Prostate gland (tissue), 2 donors: ENCODE measurements around the gene SYNJ2. TPM values are rescaled to one million over a fixed set of nuclear protein-coding genes. Genes with fewer than 3 reads are reported as not detected.

ENCODE experiments used
- DNase-seq: peaks from one replicate; pipeline ENCODE4 v3.0.0-alpha.2; 2019; ENCODE audit warnings: low spot score
- H3K27ac ChIP-seq, 2 donors: fragments of 200-600 bp; sonication (generic); 2 replicates each; pipeline ENCODE4 v1.5.1; 2017 to 2019
- H3K27me3 ChIP-seq: fragments of 200-600 bp; sonication (generic); replicated peaks from 2 replicates; pipeline ENCODE4 v1.5.1; 2019; ENCODE audit not compliant: insufficient read depth
- H3K36me3 ChIP-seq, 2 donors: fragments of 200-600 bp; sonication (generic); 1 replicate in 1 of 2; 2 replicates in 1 of 2; pipeline versions ENCODE4 v1.5.1 to v1.8.1; 2017 to 2019
- H3K4me1 ChIP-seq: fragments of 200-600 bp; sonication (generic); replicated peaks from 2 replicates; pipeline ENCODE4 v1.5.1; 2019
- H3K4me3 ChIP-seq, 2 donors: fragments of 200-600 bp; sonication (generic); 2 replicates each; pipeline ENCODE4 v1.5.1; 2017 to 2019
- H3K9me3 ChIP-seq: fragments of 200-600 bp; sonication (generic); 2 replicates; pipeline ENCODE4 v1.5.1; 2017
- CTCF ChIP-seq, 4 experiments: fragments of 200-600 bp in 2 of 4; fragments of 450-650 bp in 2 of 4; sonication (generic) in 2 of 4; IDR thresholded peaks; 1 replicate in 3 of 4; 2 replicates in 1 of 4; pipeline ENCODE4 v1.5.1; 2016 to 2019; ENCODE audit warnings: antibody characterized with exemption in 4 of 4, mild to moderate bottlenecking in 2 of 4, moderate library complexity in 2 of 4
- POLR2A ChIP-seq: fragments of 450-650 bp; IDR thresholded peaks from one replicate; pipeline ENCODE4 v1.6.1; 2016; ENCODE audit warnings: antibody characterized with exemption, mild to moderate bottlenecking
- POLR2AphosphoS5 ChIP-seq: sonication (generic); formaldehyde crosslinking; IDR thresholded peaks from one replicate; pipeline ENCODE4 v1.6.1; 2017; ENCODE audit warnings: antibody characterized with exemption
- WGBS: methylation state at CpG from one replicate; pipeline ENCODE4 v1.1.5; 2018; 5-methylcytosine and 5-hydroxymethylcytosine counted together
- intact Hi-C: fragments of 100-400 bp; cut with DNase I; formaldehyde crosslinking; loops from one replicate; pipeline ENCODE4 v1.14.2; 2022
- small RNA-seq, 2 donors: library from RNA; depleted of rRNA; stranded (forward); fragments of <200 nt; gene quantifications; one replicate each; pipeline ENCODE3, GENCODE V24; 2016
- total RNA-seq, 2 donors: library from RNA; depleted of rRNA; stranded (reverse); fragments of >200 nt; gene quantifications; one replicate each; pipeline ENCODE4 v1.1.0, GENCODE V29; 2016

The SYNJ2 gene
- total RNA-seq, 2 donors from 2014 or later = 19.7 to 19.9 TPM

GRCh38 chr6:158124288-158124687 lies 142.6 kb downstream of the SYNJ2 start:
- no peak for DNase-seq
- intact Hi-C loops = no loop called here
- Histone ChIP-seq H3K27me3 (no peaks in the 10 kb centered on the region), H3K9me3 (no peaks in the 10 kb centered on the region), H3K4me1 (no peaks in the 10 kb centered on the region), H3K27ac (no peak overlapping the region), H3K4me3 (no peak overlapping the region), H3K36me3 (no peaks in the 10 kb centered on the region)
- TF ChIP-seq CTCF (IDR thresholded peaks at IDR 0.05) = no peak
- no peak for TF ChIP-seq POLR2A
- TF ChIP-seq POLR2AphosphoS5 = no peak
- 92% methylated on average over 1 of the region's 1 CpG for WGBS

GRCh38 chr6:158125271-158125670 lies 143.6 kb downstream of the SYNJ2 start:
- intact Hi-C loops = no loop called here
- Histone ChIP-seq H3K36me3 (no peaks in the 10 kb centered on the region), H3K9me3 (no peaks in the 10 kb centered on the region), H3K4me1 (no peaks in the 10 kb centered on the region), H3K27me3 (no peaks in the 10 kb centered on the region), H3K4me3 (no peak overlapping the region), H3K27ac (no peak overlapping the region)
- 98% methylated on average over 2 of the region's 2 CpGs for WGBS
- DNase-seq = no peak
- no peak for TF ChIP-seq POLR2AphosphoS5
- TF ChIP-seq POLR2A = no peak
- no peak for TF ChIP-seq CTCF (IDR thresholded peaks at IDR 0.05)

- no peak overlapping the region for H3K27ac ChIP-seq
- no peaks in the 10 kb centered on the region for H3K9me3 ChIP-seq
- no peak for DNase-seq
- intact Hi-C loops = no loop called here
- H3K4me3 ChIP-seq = no peak overlapping the region
- 38% methylated on average over 1 of the region's 1 CpG for whole genome bisulfite sequencing
- no peaks in the 10 kb centered on the region for H3K27me3 ChIP-seq
- no peak for TF ChIP-seq POLR2A
- peak in 1 of 4 experiments; percentile 37 for TF ChIP-seq CTCF (IDR thresholded peaks at IDR 0.05)
- no peaks in the 10 kb centered on the region for H3K4me1 ChIP-seq
- H3K36me3 ChIP-seq = no peaks in the 10 kb centered on the region
Measured at GRCh38 chr6:158131926-158132325, 150.3 kb downstream of the SYNJ2 start.

- peak; percentile 73 for DNase-seq
Measured at GRCh38 chr6:158142789-158143188, 161.1 kb downstream of the SYNJ2 start.

GRCh38 chr6:158143700-158144099 lies 162.0 kb downstream of the SYNJ2 start:
- no peaks in the 10 kb centered on the region for H3K27me3 ChIP-seq
- intact Hi-C loops = no loop called here

More at GRCh38 chr6:158142789-158143188, 161.1 kb downstream of the SYNJ2 start:
- Histone ChIP-seq H3K27ac (no peak overlapping the region), H3K4me3 (no peak overlapping the region), H3K36me3 (no peaks in the 10 kb centered on the region), H3K27me3 (no peaks in the 10 kb centered on the region), H3K9me3 (no peaks in the 10 kb centered on the region), H3K4me1 (no peaks in the 10 kb centered on the region)
- intact Hi-C loops = no loop called here
- no peak for TF ChIP-seq POLR2A
- peak; percentile 73 for TF ChIP-seq POLR2AphosphoS5

More at GRCh38 chr6:158143700-158144099, 162.0 kb downstream of the SYNJ2 start:
- H3K27ac ChIP-seq = no peak overlapping the region
- TF ChIP-seq POLR2AphosphoS5 (no peak), CTCF (IDR thresholded peaks at IDR 0.05) (no peak), POLR2A (no peak)
- no peak for DNase-seq
- no peak overlapping the region for H3K4me3 ChIP-seq
- H3K36me3 ChIP-seq = no peaks in the 10 kb centered on the region
- 63% methylated on average over 1 of the region's 1 CpG for WGBS
- H3K9me3 ChIP-seq = no peaks in the 10 kb centered on the region
- H3K4me1 ChIP-seq = no peaks in the 10 kb centered on the region

Small RNA genes lying within 50 kb of the gene (small RNA-seq; reads per million reads assigned to genes)
- gene RNU6-786P = 0 reads per million in 2 donors

Other genes starting within 250 kb of the SYNJ2 start
- gene SNX9, start 158.6 kb upstream of the SYNJ2 start, total RNA-seq = 10 to 100 TPM; 39.2 to 40.6 TPM
- 1 to 10 TPM; 6.5 to 8.2 TPM for gene SERAC1, start 186.4 kb downstream of the SYNJ2 start, total RNA-seq
- 1 to 10 TPM; 4.8 to 5.1 TPM for gene GTF2H5, start 186.5 kb downstream of the SYNJ2 start, total RNA-seq